HEK293T (cell line): Measurements from ENCODE around the gene LHPP.

Experiments used
- CTCF ChIA-PET: fragments of 350-600 bp; formaldehyde crosslinking; extraction: SDS; loops from one replicate; lab custom pipeline; 2021; ENCODE audit warnings: antibody characterized with exemption, inconsistent platforms; lab: Yijun Ruan, JAX
- POLR2A ChIA-PET: fragments of 350-600 bp; formaldehyde crosslinking; extraction: SDS; loops from one replicate; lab custom pipeline; 2020; ENCODE audit warnings: antibody characterized with exemption, inconsistent platforms; lab: Yijun Ruan, JAX
- DNase-seq: peaks from one replicate; pipeline ENCODE4 v3.0.0; 2012; ENCODE audit warnings: mixed read lengths; ENCODE audit errors: extremely low spot score
- ARNT ChIP-seq: fragments of 450-650 bp; IDR thresholded peaks from 2 replicates; pipeline ENCODE4 v1.6.1; 2017; ENCODE audit warnings: mild to moderate bottlenecking
- BHLHE40 ChIP-seq: fragments of 450-650 bp; IDR thresholded peaks from 2 replicates; pipeline ENCODE4 v1.6.1; 2016; ENCODE audit warnings: mild to moderate bottlenecking, moderate library complexity, borderline replicate concordance
- CTBP1 ChIP-seq: fragments of 450-650 bp; IDR thresholded peaks from 2 replicates; pipeline ENCODE4 v1.6.1; 2016; ENCODE audit warnings: borderline replicate concordance
- ELF4 ChIP-seq: fragments of 450-650 bp; IDR thresholded peaks from 2 replicates; pipeline ENCODE4 v1.6.1; 2017; ENCODE audit warnings: antibody characterized with exemption
- FOXA1 ChIP-seq: fragments of 450-650 bp; IDR thresholded peaks from 2 replicates; pipeline ENCODE4 v1.6.1; 2016; ENCODE audit warnings: mild to moderate bottlenecking
- FOXK2 ChIP-seq: fragments of 450-650 bp; IDR thresholded peaks from 2 replicates; pipeline ENCODE4 v1.6.1; 2016; ENCODE audit warnings: mild to moderate bottlenecking
- FOXM1 ChIP-seq: fragments of 450-650 bp; IDR thresholded peaks from 2 replicates; pipeline ENCODE4 v1.6.1; 2017; ENCODE audit warnings: mild to moderate bottlenecking, borderline replicate concordance
- HDGF ChIP-seq: fragments of 450-650 bp; IDR thresholded peaks from 2 replicates; pipeline ENCODE4 v1.6.1; 2017; ENCODE audit warnings: antibody characterized with exemption, borderline replicate concordance
- L3MBTL2 ChIP-seq: fragments of 450-650 bp; conservative IDR thresholded peaks from 2 replicates; pipeline ENCODE4 v1.6.1; 2016; ENCODE audit warnings: mild to moderate bottlenecking
- LEF1 ChIP-seq: fragments of 450-650 bp; IDR thresholded peaks from 2 replicates; pipeline ENCODE4 v1.6.1; 2017; ENCODE audit warnings: mild to moderate bottlenecking, borderline replicate concordance
- NFRKB ChIP-seq: fragments of 450-650 bp; IDR thresholded peaks from 2 replicates; pipeline ENCODE4 v1.6.1; 2016; ENCODE audit warnings: mild to moderate bottlenecking, moderate library complexity
- SP1 ChIP-seq: fragments of 450-650 bp; IDR thresholded peaks from 2 replicates; pipeline ENCODE4 v1.6.1; 2017
- SUZ12 ChIP-seq: fragments of 450-650 bp; IDR thresholded peaks from 2 replicates; pipeline ENCODE4 v1.6.1; 2016; ENCODE audit warnings: mild to moderate bottlenecking
- TARDBP ChIP-seq: fragments of 450-650 bp; IDR thresholded peaks from 2 replicates; pipeline ENCODE4 v1.6.1; 2016
- ZNF384 ChIP-seq: fragments of 450-650 bp; IDR thresholded peaks from 2 replicates; pipeline ENCODE4 v1.6.1; 2016
- TF ChIP-seq, protein P1 (sequence below): fragments of 450-650 bp; IDR thresholded peaks from 2 replicates; pipeline ENCODE4 v1.6.1; 2016

LHPP gene

DNA sequence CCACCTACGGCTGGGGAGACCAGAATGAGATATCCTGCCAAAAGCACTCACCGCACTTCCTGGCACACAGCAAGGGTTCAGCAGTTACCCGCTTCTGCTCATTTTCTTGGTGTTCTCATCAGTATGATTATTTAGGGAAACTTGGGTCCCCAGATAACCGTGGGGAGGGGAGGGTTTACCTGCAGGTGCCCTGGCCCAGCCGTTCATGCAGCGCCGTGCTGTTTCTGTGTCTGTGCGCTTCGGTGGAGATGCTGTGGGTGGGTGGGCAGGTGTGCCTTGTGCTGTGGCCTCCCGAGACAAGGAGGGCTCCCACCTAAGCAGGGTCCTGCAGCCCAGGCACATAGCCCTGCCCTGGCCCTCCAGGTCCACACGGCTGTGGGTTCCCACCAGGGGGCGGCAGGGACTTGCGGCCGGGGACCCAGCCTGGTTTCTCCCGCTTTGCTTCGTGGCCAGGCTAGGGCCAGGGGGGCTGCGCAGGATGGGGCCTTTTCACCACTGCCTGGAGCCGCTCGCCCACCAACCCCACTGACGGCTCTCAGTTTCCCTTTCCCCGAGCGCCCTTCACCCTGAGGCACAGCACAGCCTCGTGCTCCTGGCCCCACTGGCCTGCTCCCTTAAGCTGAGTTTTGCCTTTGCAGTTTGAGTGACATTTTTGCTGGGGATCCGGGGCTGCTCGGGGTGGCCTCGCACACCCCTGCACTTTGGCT is 78.5 kb downstream of the LHPP start:
- ChIA-PET CTCF (interaction anchor here (0.6 to 0.9 kb wide), 3 partner anchors 80 to 1242 kb away, joined by 3 read pairs; no protein-coding TSS in a partner anchor), POLR2A (no interaction called here)
- DNase-seq: peak; percentile 77
- TF ChIP-seq CTBP1: no peak
- TF ChIP-seq SP1: no peak

DNA sequence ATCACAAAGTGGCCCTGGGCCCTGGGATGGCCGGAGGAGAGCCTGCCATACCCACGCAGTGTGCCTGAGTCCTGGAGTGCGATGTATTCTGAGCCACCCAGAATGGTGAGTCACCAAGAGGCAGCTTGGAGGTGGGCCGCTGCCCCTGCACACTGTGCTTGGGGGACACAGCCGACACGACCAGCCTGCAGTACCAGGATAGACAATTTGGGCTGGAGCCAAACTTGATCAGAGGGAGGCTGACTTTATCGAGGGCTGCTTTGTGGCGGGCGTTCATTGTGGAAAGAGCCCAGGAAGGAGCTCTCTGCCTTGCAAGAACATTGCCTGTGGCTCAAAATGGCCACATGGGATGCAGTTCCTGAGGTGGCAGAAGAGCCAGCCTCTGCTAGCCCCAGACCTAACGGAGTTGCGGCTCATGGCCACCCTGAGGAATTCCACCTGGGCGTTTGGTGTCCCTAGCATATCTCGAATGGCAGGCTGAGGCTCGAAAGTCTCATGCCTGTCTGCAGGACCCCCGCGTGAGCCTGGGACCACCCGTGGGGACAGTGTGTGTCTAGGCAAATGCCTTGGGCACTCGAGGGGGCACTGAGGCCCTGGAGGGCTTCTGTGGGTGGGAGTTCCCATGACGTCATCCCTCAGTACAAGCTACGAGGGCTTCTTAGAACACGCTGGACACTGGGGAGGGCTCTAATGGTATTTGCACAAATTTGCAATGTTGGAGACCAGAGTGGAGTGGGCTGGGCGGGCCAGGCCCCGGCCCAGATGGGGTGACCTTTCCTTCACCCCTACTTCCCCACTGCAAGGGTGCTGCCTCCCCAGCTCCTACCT is 79.7 kb downstream of the LHPP start:
- ChIA-PET CTCF (interaction anchor here (0.6 to 0.9 kb wide), 4 partner anchors 36 to 283 kb away, joined by 3 read pairs; no protein-coding TSS in a partner anchor), POLR2A (no interaction called here)
- DNase-seq: no peak
- TF ChIP-seq ELF4 (no peak), NFRKB (no peak), BHLHE40 (no peak), HDGF (no peak), SP1 (no peak), FOXM1 (no peak), SUZ12 (no peak)
- TF ChIP-seq, protein P1, sequence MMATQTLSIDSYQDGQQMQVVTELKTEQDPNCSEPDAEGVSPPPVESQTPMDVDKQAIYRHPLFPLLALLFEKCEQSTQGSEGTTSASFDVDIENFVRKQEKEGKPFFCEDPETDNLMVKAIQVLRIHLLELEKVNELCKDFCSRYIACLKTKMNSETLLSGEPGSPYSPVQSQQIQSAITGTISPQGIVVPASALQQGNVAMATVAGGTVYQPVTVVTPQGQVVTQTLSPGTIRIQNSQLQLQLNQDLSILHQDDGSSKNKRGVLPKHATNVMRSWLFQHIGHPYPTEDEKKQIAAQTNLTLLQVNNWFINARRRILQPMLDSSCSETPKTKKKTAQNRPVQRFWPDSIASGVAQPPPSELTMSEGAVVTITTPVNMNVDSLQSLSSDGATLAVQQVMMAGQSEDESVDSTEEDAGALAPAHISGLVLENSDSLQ: no peak

GRCh38 chr10:124542336-124542735 is 80.7 kb downstream of the LHPP start:
- ChIA-PET POLR2A (no interaction called here), CTCF (interaction anchor here (0.7 kb wide), 1 partner anchor 284 kb away, joined by 3 read pairs; no protein-coding TSS in a partner anchor)
- DNase-seq: no peak
- TF ChIP-seq L3MBTL2 (no peak), SUZ12 (no peak), SP1 (no peak), ZNF384 (no peak), FOXM1 (no peak), NFRKB (no peak)

DNA sequence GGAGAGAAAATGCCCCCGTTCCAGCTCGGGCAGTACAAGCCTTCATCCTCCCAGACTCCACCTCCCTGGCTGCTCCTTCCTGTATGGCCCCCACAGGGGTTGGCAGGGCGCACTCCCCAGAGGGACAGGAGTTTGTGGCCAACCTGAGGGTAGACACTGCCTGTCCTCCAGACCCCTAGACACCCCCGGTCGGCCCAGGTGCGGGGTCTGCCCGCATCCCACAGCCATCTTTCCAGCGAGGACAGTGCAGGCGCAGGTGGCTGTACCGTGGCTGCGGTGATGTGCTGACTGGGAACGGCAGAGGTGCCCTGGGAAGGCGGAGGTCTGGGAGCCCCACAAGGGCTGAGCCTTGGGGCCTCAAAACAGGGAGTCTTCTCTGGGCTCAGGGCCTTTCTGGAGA is 81.5 kb downstream of the LHPP start:
- TF ChIP-seq ZNF384 (no peak), SUZ12 (no peak), TARDBP (no peak), FOXK2 (no peak), SP1 (no peak), ARNT (no peak), FOXA1 (no peak), HDGF (no peak), FOXM1 (no peak), BHLHE40 (no peak), L3MBTL2 (no peak), ELF4 (no peak)
- TF ChIP-seq, protein P1: no peak
- CTCF ChIA-PET: no interaction called here
- no peak for DNase-seq
- POLR2A ChIA-PET: no interaction called here

DNA sequence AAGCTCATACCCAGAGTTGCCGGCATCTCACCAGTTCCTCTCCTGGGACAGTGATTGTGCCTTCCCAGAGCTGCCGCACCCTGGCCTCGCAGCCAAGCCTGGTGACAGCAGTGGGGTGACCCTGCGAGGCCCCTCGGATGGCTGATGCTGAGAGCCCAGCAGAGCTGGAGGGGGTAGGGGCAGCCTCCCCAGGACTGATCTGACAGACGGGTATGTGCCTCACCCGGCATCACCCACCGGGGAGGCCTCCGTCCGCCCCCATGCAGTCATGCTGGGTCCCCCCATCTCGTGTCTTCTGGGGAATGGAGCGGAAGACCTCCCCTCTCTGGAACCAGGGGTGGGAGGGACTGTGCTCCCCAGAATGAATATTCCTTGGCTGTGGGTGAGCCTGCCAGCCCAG is 82.3 kb downstream of the LHPP start:
- DNase-seq: no peak
- ChIA-PET POLR2A (no interaction called here), CTCF (no interaction called here)
- TF ChIP-seq LEF1 (no peak), SUZ12 (no peak), NFRKB (no peak), FOXM1 (no peak), CTBP1 (no peak), BHLHE40 (no peak), TARDBP (no peak)

DNA sequence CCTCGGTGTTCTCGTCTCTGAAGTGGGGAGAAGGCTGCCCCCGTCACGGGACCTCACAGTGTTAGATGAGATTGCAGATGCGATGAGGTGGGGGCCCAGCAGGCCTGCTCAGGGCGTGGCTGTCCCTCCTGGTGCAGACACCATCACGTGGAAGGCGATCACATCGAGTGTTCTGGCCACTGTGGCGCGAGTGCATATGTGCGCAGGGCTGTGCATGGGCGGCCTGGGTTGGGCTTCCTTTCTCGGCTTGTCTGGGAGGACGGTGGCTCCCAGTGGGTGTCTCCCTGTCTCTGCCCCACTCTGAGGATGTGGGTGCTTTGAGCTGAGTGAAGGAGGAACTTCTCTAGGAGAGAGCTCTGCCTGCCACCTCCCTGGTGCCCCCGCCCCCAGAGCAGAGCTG is 83.1 kb downstream of the LHPP start:
- no peak for TF ChIP-seq FOXK2
- TF ChIP-seq CTBP1: no peak
- TF ChIP-seq L3MBTL2: no peak
- TF ChIP-seq NFRKB: no peak
- TF ChIP-seq SUZ12: no peak
- no peak for TF ChIP-seq ZNF384
- no peak for TF ChIP-seq ARNT
- TF ChIP-seq BHLHE40: no peak
- no peak for TF ChIP-seq HDGF
- TF ChIP-seq, protein P1: no peak
- no peak for TF ChIP-seq TARDBP
- no peak for TF ChIP-seq FOXM1
- no peak for TF ChIP-seq LEF1
- no peak for TF ChIP-seq FOXA1
- no peak for TF ChIP-seq SP1
- TF ChIP-seq ELF4: no peak
- CTCF ChIA-PET: no interaction called here
- DNase-seq: no peak
- POLR2A ChIA-PET: no interaction called here
